HG03565 (cell line): ENCODE data around the gene LY6G5C.

Experiments used
- ATAC-seq: cut with Tn5 transposase; IDR thresholded peaks from one replicate; pipeline ENCODE4 v1.9.1; 2021; ENCODE audit warnings: mild to moderate bottlenecking, moderate library complexity; ENCODE audit not compliant: unreplicated experiment

The LY6G5C gene

DNA sequence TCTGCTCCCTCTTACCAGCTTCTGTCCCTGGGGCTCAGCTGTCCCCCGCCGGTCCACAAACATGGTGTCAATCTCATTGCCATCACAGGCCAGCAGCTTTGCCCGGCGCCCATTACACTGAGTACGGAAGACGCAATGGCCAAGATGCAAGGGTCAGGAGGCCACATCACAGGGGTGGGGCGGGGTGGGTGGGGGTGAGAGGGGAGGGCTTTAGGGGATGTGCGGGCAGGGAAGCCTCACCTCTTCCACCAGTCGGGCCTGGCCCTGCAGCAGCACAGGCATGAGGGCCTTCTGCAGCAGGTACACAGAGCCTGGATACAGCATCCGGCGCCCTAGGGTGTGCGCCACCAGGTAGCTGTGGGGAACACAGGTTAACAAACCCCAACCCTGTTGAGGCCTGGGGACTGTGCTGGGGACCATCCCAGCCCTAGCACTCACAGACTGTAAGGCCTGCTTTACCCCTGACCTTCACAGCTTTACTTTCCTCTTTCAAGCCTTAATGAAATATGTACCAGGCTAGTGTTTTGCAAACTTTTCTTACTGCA lies 10.8 kb upstream of the LY6G5C start:
- ATAC-seq, result no peak

DNA sequence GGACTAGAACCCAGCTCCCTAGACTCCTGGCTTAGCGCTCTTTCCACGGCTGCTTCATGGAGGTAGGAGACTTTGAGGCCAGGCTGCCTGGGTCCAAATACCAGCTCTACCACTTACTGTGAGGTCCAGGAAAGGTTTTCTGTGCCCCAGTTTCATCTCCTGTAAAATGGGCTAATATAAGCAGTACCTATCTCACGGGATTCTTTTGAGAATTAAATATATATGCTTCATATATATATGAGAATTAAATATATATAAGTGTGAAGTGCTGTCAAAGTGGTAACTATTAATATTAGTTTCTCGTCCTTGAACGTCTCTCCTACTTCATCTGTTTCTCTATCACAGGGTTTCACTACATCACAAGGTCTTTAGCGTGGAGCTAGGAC lies 10.2 kb upstream of the LY6G5C start:
- ATAC-seq, result no peak

DNA sequence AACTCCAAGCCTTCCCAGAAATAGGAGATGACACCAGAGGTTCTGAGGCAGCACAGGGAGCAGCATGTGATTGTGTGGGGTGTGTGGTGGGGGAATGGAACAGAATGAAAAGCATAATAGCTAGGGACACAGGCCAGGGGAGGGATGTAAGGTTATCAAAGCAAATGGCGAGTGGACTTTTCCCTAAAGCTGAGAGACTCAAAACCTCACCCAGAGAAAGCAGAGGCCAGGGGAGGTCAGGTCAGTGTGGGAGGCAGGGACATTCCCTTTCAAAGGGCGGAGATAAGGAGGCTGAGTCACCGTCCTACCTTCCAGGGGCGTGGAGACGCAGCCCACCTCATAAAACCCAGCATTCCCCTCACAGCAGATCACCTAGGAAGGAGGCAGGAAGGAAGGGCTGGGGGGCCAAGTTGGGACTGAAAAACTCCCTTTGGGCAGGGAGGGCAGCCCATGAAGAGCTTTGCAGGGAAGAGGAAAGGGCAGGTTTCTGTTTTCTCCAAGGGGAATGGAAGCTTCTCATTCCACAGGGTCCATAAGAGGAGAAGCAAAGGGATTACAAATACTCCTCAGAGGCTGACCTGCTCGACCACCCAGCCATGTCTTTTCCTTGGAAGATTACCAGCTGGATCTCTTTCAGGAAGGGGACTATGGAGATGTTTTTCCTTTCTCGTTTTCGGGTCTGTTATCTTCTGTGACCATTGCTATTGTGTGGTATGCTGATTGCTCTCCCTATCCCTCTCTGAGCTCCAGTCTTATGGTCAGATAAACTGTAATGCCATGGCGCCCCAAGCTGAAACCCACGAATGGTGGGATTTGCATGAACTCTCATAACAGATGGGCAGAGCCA lies 9.6 kb upstream of the LY6G5C start:
- ATAC-seq, result no peak

DNA sequence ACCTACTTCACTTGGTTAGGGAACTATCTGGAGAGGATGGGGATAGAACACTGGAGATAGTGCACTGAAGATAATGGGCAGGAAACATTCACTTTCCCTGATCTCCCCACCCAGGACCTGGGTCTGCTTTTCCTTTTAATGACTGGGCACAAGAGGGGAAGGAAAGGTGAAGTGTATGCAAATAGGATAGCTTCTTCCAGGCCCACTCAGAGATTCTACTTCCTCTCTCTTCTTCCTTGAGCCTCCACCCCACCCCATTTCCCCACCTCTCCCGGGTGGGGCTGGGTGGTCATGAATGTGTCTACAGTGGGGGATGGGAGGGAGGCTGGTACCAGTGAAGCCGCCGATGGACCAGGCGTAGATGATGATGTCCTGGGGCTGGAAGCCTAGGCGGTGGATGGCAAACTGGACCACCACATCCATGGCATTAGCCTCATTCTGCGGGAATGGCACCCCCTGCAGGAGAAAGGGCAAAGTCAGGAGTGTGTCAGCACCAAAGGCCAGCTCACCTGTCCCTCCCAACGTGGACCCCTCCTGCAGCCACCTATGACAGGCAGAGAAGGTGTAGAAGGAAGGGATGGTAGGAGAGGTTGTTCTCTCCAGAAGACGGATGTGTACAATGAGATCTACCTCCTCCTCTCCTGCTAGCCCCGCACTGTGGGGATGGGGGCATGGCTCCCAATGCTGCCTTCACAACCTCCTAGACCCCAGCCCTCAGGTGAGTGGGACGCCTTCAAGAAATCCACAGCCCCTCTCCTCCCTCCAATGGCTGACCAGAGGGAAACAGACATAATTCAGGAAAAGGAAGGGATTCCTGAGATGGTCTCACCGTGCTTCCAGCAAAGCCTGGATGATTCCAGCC lies 8.6 kb upstream of the LY6G5C start:
- no peak for ATAC-seq

DNA sequence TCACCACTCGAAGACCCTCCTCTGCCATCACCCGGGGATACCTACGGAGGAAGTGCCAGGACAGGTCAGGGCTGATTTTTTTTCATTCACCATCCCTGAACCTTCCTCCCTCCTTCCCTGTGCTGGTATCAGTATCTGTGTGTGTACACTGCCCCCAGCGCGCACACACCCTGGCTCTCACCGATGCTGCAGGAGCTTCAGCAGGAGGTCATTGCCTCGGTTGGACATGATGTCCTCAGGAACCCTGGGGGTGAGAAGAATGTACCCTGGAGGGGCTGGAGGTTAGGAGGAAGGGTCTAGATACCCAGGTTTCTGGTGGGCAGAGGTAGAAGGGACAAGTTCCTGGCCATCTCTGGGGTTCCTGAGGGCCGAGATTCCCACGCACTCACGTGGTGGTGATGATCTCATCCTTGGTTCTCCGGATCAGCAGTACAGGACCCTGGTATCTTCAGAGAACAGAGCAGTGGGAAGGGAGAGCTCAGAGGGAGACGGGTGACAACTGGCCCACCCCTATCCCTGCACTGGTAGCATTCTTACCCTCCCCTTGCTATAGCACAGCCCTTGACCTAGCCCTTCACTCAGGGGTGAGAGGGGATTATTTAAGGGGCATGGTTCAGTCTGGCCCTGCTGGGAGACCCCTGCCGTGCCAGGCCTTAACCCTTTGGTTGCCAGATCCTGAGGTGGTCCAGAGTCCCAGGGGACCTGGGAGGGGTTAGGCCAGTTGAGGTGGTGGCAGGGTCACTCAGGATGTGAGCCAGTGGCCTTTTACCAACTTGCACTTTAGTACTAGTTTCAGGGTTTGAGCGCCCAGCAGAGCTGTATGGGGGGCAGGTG lies 7.2 kb upstream of the LY6G5C start:
- ATAC-seq, result no peak

DNA sequence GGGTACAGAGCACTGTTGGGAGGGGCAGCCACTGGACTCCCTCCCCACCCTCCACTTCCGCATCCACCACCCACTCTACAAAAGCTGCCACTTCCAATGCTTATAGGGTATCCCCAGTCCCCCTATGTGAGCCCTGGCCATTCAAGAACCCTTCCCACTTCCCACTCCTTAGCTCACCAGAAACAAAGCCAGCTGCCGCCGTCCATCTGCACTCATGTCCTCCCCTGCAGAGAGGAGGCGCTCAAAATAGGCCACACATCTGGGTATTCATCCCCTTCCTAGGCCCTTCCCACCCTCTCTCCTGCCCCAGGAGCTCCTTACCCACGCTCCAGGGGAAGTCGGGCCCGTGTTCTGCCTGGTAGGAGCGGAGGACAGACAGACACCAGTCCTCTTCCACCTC lies 6.5 kb upstream of the LY6G5C start:
- ATAC-seq, result no peak

DNA sequence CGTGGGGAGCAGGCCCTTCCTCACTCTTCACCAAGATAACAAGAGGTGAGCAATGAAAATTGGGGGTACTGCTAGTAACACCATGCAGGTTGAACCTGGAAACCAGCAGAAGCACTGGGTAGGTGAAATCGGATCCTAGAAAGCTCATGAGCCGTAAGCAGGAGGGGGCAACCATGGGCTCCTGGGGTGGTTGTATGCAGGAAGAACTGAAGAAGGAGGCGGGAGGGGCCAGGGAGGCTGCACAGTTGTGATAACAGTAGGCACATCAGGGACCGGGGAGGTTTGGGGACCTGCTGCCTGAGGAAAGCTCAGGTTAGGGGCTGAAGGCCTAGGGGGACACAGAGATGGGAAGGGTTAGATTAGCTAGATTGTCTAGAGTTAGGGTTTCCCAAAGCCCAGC lies 5.6 kb upstream of the LY6G5C start:
- no peak for ATAC-seq

DNA sequence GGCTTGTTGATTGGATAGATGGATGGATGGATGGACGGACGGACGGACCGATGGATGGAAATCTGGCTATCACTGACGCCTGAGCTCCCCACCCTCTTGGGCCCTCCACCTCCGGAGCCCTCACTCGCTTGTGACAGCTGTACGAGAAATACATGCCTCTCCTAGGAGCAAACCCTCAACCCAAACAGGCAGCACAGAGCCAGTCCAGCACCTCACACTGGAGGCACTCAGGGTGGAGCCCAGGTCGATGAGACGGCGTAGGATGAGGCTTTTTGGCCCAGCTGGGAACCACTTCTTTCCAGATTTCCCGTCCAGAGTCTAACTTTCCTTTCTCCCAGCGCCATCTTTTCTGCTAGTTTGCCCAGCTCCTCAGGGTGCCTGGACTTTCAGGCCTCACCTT lies 2.7 kb upstream of the LY6G5C start:
- no peak for ATAC-seq

DNA sequence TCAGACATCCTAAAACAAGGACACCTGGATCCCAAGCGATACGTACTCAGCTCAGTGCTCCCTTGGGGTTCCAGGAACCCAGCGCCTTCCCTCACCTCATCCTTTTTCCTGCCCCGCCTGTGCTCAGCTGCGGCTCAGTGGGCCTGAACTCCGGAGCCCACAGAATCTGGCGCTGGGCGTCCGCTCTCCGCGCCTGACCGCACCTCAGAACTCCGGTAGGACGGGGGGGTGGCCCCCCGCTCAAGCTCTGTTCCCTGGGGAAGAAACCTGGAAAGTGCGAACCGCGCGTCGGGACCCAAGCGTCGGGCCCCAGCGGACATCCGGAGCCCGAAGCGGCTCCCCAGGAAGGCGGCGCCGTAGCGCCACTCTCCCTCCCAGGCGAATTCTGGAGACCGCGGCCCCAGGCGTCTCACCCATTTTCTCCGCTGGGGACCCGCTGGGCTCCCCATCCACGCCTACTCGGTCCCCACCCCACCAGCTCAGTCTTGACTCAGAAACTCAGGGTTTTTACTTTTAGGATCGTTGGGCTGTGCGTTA lies 336 bp upstream of the LY6G5C start:
- no peak for ATAC-seq

DNA sequence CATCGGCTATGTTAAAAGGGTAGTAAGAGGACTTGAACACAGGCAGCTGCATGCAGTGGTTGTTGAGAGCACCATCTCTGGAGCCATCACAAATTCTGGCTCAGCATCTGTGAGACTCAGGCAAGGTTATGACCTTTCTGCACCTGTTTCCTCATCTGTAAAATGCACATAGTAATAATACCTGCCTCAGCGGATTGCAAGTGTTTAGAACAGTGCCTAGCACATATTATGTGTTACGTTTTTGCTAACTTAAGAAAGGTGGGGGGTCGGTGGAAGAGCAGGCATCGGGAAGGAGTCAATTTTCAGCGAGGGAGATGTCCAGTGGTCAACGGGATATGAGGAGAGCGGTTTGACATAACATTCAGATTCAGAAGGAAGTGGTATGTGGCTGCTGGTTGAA lies 2.9 kb downstream of the LY6G5C start:
- ATAC-seq, result no peak

DNA sequence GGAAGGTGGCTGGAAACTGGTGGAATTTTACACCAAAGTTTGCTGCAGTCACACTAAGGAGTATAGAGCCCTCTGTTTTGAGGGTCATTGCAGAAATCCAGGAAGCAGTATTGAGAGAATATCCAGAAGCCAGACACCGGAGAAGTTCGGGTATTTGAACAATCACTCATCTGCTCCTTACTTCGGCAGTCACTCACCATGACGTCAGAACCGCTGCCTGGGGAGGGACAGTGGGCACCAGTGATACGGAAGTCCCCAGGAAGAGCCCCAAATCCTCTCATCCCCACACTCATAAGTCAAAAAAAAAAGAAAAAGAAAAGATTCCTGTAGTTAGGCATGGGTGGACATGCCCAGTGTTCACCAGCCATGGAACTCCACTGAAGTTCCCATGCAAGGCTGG lies 4.0 kb downstream of the LY6G5C start:
- no peak for ATAC-seq

DNA sequence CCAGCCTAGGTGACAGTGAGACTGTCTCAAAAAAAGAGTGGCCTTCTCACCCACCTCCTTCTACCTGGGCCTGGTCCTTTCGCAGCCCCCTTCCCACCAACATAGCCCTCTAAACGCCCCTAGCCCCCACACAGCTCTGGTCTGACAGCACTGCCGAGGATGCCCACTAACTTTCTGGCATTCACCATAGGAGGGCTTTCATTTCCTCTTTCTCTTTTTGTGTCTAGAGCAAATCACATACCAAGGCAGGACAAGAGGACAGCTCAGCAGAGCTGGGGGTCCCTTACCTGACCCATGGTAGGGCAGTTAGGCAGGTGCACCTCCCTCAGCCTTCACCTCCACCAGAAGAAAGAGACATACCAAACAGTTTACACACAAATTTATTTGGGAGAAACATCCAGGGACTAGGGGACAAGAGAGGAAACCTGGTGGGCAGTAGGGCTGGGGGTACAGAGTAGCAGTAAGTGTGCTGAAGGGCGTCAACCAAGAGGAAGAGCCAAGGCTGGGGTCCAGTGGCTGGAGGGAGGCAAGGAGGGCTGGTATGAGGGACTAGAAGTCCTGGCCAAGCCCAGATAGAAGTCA lies 4.5 kb downstream of the LY6G5C start:
- no peak for ATAC-seq

DNA sequence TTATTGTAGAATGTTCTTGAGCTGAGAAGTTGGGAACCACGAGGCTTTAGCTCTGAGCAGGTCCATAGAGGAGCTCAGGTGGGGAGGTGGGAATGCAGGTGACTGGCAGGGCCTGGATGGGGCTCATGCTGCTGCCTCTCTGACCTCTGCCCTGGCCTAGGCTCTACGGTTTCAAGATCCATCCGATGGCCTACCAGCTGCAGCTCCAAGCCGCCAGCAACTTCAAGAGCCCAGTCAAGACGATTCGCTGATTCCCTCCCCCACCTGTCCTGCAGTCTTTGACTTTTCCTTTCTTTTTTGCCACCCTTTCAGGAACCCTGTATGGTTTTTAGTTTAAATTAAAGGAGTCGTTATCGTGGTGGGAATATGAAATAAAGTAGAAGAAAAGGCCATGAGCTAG lies 11.2 kb downstream of the LY6G5C start, which contains the start of gene LY6G5B:
TSS of gene LY6G5B (plus strand) at position 301 of the 400 bp plus-strand sequence. CDS start 975 bp downstream, outside the sequence.
- no peak for ATAC-seq

DNA sequence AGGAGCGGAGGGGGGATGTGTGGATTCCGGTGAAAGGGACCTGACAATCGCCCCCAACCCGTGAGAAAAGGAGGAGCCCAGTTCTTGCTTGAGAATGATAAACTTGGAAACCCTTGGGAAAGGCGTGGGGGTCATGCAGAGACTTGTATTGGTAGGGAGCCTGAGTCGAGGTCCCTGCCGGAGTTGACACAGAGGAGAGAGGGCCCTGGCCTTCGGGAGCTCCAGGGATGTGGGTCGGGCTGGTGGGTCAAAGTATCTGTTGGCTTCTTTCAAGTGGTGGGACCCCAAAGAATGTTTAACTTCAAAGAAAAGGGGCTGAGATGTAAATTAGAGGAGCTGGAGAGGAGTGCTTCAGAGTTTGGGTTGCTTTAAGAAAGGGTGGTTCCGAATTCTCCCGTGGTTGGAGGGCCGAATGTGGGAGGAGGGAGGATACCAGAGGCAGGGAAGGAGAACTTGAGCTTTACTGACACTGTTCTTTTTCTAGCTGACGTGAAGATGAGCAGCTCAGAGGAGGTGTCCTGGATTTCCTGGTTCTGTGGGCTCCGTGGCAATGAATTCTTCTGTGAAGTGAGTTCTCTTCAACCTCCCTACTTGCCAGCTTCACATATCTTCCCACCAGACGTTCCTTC lies 14.4 kb downstream of the LY6G5C start:
- ATAC-seq, result no peak

DNA sequence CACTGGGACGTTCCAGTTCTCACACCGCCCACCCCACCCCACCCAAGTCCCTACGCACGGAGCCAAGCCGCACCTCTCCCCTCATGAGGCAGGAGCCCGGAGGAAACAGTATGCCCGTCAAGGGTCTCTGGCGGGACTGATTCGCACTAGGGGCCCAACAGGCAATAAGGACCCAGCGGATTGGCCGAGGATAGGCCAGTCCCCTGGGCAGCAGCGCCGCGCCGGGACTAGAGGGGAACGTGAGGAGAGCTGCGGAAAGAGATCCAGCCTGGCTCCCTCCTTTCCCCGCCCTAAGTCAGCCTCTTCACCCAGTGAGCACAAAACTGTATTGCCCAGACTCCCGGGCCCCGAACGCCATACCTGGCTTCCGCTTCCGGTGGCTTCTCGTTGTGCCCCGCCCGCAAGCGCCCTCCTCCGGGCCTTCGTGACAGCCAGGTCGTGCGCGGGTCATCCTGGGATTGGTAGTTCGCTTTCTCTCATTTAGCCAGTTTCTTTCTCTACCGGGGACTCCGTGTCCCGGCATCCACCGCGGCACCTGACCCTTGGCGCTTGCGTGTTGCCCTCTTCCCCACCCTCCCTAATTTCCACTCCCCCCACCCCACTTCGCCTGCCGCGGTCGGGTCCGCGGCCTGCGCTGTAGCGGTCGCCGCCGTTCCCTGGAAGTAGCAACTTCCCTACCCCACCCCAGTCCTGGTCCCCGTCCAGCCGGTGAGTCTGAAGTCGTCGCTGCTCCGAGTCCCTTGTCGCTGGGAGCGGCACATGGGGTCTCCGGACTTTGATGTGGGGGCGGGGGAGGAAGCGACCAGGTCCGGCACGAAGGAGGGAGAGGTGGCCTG lies 15.1 kb downstream of the LY6G5C start, which contains the start of gene CSNK2B:
TSS of gene CSNK2B (plus strand) at position 580 of the 836 bp plus-strand sequence. CDS start 752 bp downstream, outside the sequence.
- ATAC-seq, result peak; percentile 78

DNA sequence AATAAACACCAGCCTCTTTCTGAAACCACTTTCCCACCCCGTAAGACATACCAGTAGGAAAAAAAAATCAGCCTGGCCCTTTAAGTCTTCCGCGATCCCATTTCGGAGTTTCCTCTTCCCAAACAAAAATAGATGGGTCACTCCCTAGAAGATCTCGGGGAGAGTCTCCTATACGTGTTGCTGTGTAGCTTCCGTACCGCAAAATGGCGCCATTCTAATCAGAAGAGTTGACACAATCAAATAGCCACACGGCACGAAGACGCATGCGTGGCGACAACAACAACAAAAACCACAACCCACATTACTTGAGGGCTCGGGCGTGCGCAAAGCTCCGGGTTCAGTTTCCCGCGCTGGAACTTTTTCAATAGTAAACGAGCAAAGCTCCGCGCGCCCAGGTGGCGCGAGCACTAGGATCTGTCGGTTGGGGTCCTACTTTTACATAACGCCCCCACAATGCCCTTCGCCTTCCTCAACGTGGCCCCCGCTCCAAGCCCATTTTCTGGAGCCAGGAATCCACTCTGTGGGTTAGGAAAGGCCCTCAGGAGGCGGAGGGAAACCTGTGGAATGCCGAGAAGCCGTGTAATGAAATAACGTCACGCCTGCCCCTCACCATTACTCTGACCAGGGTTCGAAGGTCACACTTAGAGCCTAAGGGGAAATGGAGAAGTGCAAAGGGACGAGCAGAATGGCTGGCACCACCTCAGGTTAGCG lies 15.9 kb downstream of the LY6G5C start, which contains the start of gene GPANK1:
TSS of gene GPANK1 (minus strand) at position 208 of the 711 bp plus-strand sequence. CDS start 519 bp downstream, outside the sequence.
- no peak for ATAC-seq

DNA sequence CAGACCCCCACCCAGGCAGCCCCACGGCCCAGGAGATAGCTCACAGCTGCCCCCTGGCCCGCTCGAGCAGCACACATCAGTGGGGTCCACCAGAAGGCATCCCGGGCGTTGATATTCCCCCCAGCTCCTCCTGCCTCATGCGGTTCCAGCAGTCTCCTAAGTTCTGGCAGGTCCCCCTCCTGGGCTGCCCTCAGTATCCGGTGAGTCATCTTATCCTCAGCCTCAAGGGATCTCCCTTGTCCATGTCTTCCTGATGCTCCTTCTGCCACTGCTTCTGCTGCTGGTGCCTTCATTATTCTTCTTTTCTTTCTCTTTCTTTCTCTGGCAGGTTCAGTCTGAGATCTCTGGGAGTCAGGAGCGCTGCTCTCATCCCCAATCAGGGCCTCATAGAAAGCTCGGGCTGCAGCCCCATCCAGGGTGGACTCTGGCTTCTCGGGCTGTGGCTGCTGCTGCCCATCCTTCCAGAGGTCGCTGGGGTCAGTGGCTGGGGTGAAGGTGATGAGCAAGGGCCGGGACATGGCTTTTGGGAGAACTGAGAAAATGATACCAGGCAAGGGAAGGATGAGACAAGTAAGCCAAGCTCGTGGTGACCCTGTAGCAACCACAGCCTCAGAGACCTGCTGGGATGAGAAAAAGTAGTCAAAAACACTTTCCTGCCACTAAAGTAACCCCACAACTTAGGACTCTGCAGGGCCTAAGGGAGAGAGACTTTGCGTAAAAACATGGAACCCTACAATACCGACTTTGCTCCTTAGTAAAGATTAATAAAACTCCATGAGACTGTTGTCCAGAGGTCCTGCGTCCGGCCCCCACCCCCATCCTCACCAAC lies 16.7 kb downstream of the LY6G5C start:
- no peak for ATAC-seq
